OCI-LY7 (cell line): ENCODE data around the gene TGM2. TPM values are rescaled to one million over a fixed set of nuclear protein-coding genes. Genes with fewer than 3 reads are reported as not detected.

ENCODE experiments used
- BruUV-seq: library from RNA; stranded (reverse); fragments of 400-500 nt; replicated peaks from 2 replicates; lab custom pipeline; 2021; lab: Mats Ljungman, UMichigan
- CTCF ChIA-PET: fragments of 300-600 bp; sonication (Branson Sonifier 250); formaldehyde crosslinking; loops from one replicate; lab custom pipeline; 2022; ENCODE audit warnings: antibody characterized with exemption; ENCODE audit not compliant: unreplicated experiment; lab: Charles Lee
- POLR2A ChIA-PET: fragments of 300-600 bp; sonication (Branson Sonifier 250); formaldehyde crosslinking; loops from one replicate; lab custom pipeline; 2022; ENCODE audit warnings: antibody characterized with exemption; lab: Charles Lee
- DNase-seq: peaks from one replicate; pipeline ENCODE4 v3.0.0-alpha.2; 2015; ENCODE audit warnings: low spot score
- H2AFZ ChIP-seq: fragments of 200-600 bp; sonication (generic), shearing (Covaris generic); 2 replicates; pipeline ENCODE4 v1.6.1; 2014; ENCODE audit warnings: mild to moderate bottlenecking, antibody characterized with exemption, low read length, moderate library complexity
- H3K27ac ChIP-seq: fragments of 200-600 bp; sonication (generic); 2 replicates; pipeline ENCODE4 v1.5.1; 2014; ENCODE audit warnings: mixed run types, low read depth, mild to moderate bottlenecking, moderate library complexity, low read length, inconsistent platforms; ENCODE audit not compliant: poor library complexity, severe bottlenecking
- H3K36me3 ChIP-seq: fragments of 200-600 bp; sonication (generic); 2 replicates; pipeline ENCODE4 v1.6.1; 2014; ENCODE audit warnings: mild to moderate bottlenecking, antibody characterized with exemption, low read length, moderate library complexity, mixed read lengths; ENCODE audit not compliant: insufficient read depth
- H3K4me1 ChIP-seq: fragments of 200-600 bp; sonication (generic); 2 replicates; pipeline ENCODE4 v1.5.1; 2014; ENCODE audit warnings: mild to moderate bottlenecking, low read length; ENCODE audit not compliant: insufficient read depth, poor library complexity, severe bottlenecking
- H3K4me2 ChIP-seq: fragments of 200-600 bp; sonication (generic); 2 replicates; pipeline ENCODE4 v1.6.1; 2014; ENCODE audit warnings: mild to moderate bottlenecking, low read length
- H3K4me3 ChIP-seq: fragments of 200-600 bp; sonication (generic); 2 replicates; pipeline ENCODE4 v1.5.1; 2014; ENCODE audit warnings: mild to moderate bottlenecking, low read depth, low read length; ENCODE audit not compliant: poor library complexity, severe bottlenecking
- H3K79me2 ChIP-seq: fragments of 200-600 bp; sonication (generic); 2 replicates; pipeline ENCODE4 v1.6.1; 2016; ENCODE audit warnings: low read depth, mild to moderate bottlenecking, low read length, moderate library complexity, mixed read lengths; ENCODE audit not compliant: insufficient read depth
- H3K9me2 ChIP-seq: fragments of 200-600 bp; sonication (generic); 2 replicates; pipeline ENCODE4 v1.6.1; 2016; ENCODE audit warnings: mild to moderate bottlenecking, low read length, mixed read lengths; ENCODE audit not compliant: insufficient read depth
- H3K9me3 ChIP-seq: fragments of 200-600 bp; sonication (generic); 2 replicates; pipeline ENCODE4 v1.6.1; 2014; ENCODE audit warnings: mild to moderate bottlenecking, mixed run types, low read length, mixed read lengths
- H4K20me1 ChIP-seq: fragments of 200-600 bp; sonication (generic); 2 replicates; pipeline ENCODE4 v1.6.1; 2014; ENCODE audit warnings: mild to moderate bottlenecking, antibody characterized with exemption, low read length, moderate library complexity, mixed read lengths; ENCODE audit not compliant: insufficient read depth
- EZH2phosphoT487 ChIP-seq: fragments of 200-600 bp; sonication (generic); IDR thresholded peaks from 2 replicates; pipeline ENCODE4 v1.6.1; 2018; ENCODE audit warnings: low read depth, borderline replicate concordance, mild to moderate bottlenecking, mixed run types, antibody characterized with exemption, low read length, moderate library complexity, mixed read lengths
- intact Hi-C: fragments of 100-400 bp; cut with micrococcal nuclease; formaldehyde crosslinking; loops from one replicate; pipeline ENCODE4 v1.10.0; 2022; ENCODE audit not compliant: unreplicated experiment
- total RNA-seq, 2 experiments: library from RNA; depleted of rRNA in 1 of 2; stranded (reverse); fragments of >200 nt in 1 of 2; shearing (Covaris generic) in 1 of 2; gene quantifications; 2 replicates each; pipeline ENCODE4 v1.2.3, GENCODE V29; 2014 to 2022
- TF ChIP-seq, protein P1 (sequence below): fragments of 200-600 bp; sonication (generic); conservative IDR thresholded peaks from 2 replicates; pipeline ENCODE4 v1.5.1; 2014; ENCODE audit warnings: mild to moderate bottlenecking, antibody characterized with exemption, low read length, moderate library complexity, mixed read lengths

Gene TGM2
- total RNA-seq, 2 experiments from 2014 or later, result not detected

- CTCF ChIA-PET, result no interaction called here
- H3K36me3 ChIP-seq, result no peaks in the 10 kb centered on the region
- POLR2A ChIA-PET, result no interaction called here
- DNase-seq, result no peak
- BruUV-seq, result no TSS peak
- no peaks in the 10 kb centered on the region for H3K79me2 ChIP-seq
- H3K9me3 ChIP-seq, result no peaks in the 10 kb centered on the region
- no peaks in the 10 kb centered on the region for H4K20me1 ChIP-seq
- no peak overlapping the region for H3K4me2 ChIP-seq
- no peak overlapping the region for H2AFZ ChIP-seq
- H3K9me2 ChIP-seq, result no peaks in the 10 kb centered on the region
- no peaks in the 10 kb centered on the region for H3K4me1 ChIP-seq
- no peak for TF ChIP-seq EZH2phosphoT487
- TF ChIP-seq, protein P1, sequence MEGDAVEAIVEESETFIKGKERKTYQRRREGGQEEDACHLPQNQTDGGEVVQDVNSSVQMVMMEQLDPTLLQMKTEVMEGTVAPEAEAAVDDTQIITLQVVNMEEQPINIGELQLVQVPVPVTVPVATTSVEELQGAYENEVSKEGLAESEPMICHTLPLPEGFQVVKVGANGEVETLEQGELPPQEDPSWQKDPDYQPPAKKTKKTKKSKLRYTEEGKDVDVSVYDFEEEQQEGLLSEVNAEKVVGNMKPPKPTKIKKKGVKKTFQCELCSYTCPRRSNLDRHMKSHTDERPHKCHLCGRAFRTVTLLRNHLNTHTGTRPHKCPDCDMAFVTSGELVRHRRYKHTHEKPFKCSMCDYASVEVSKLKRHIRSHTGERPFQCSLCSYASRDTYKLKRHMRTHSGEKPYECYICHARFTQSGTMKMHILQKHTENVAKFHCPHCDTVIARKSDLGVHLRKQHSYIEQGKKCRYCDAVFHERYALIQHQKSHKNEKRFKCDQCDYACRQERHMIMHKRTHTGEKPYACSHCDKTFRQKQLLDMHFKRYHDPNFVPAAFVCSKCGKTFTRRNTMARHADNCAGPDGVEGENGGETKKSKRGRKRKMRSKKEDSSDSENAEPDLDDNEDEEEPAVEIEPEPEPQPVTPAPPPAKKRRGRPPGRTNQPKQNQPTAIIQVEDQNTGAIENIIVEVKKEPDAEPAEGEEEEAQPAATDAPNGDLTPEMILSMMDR, result no peak
- H3K4me3 ChIP-seq, result no peak overlapping the region
- no peak overlapping the region for H3K27ac ChIP-seq
- intact Hi-C loops, result no loop called here
Measured at GRCh38 chr20:38186788-38187221, 21.7 kb upstream of the TGM2 start.

- Histone ChIP-seq H4K20me1 (no peaks in the 10 kb centered on the region), H2AFZ (no peak overlapping the region), H3K79me2 (no peaks in the 10 kb centered on the region), H3K4me1 (no peaks in the 10 kb centered on the region), H3K9me3 (no peaks in the 10 kb centered on the region), H3K4me3 (no peak overlapping the region), H3K4me2 (no peak overlapping the region), H3K36me3 (no peaks in the 10 kb centered on the region), H3K9me2 (no peaks in the 10 kb centered on the region), H3K27ac (no peak overlapping the region)
- ChIA-PET POLR2A (no interaction called here), CTCF (no interaction called here)
- no TSS peak for BruUV-seq
- intact Hi-C loops, result no loop called here
- no peak for TF ChIP-seq EZH2phosphoT487
- TF ChIP-seq, protein P1, result no peak
- no peak for DNase-seq
Measured at GRCh38 chr20:38184101-38184500, 19.0 kb upstream of the TGM2 start.

- no peak overlapping the region for H3K4me3 ChIP-seq
- no peak for TF ChIP-seq EZH2phosphoT487
- ChIA-PET CTCF (no interaction called here), POLR2A (no interaction called here)
- intact Hi-C loops, result no loop called here
- no peaks in the 10 kb centered on the region for H3K9me3 ChIP-seq
- no peaks in the 10 kb centered on the region for H3K9me2 ChIP-seq
- H4K20me1 ChIP-seq, result no peaks in the 10 kb centered on the region
- H3K27ac ChIP-seq, result no peak overlapping the region
- no peak for DNase-seq
- H3K36me3 ChIP-seq, result no peaks in the 10 kb centered on the region
- H3K4me2 ChIP-seq, result no peak overlapping the region
- H2AFZ ChIP-seq, result no peak overlapping the region
- no TSS peak for BruUV-seq
- H3K79me2 ChIP-seq, result no peaks in the 10 kb centered on the region
- H3K4me1 ChIP-seq, result no peaks in the 10 kb centered on the region
Measured at GRCh38 chr20:38181971-38182370, 16.9 kb upstream of the TGM2 start.
